ENCODE data around the gene FTO. TPM values are rescaled to one million over a fixed set of nuclear protein-coding genes. Genes with fewer than 3 reads are reported as not detected.
"Not testable (repeated sequence)": the region's sequence is repeated elsewhere in the genome, so short reads cannot be mapped to it uniquely, and the experiment has no call there.

The FTO gene
- total and polyA plus RNA-seq, 7 experiments from 2014 or later: 47.2 to 104 (median 58.3) TPM

DNA sequence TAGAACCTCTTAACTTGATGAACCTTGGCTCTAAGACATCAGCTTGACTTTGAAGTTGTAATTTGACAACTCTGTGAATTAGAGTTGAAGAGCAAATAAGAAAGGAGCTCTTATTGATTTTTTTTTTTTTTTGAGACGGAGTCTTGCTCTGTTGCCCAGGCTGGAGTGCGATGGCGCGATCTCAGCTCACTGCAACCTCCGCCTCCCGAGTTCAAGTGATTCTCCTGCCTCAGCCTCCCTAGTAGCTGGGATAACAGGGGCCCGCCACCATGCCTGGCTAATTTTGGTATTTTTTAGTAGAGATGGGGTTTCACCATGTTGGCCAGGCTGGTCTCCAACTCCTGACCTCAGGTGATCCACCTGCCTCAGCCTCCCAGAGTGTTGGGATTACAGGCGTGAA lies 186.9 kb downstream of the FTO start:
- POLR2A ChIA-PET; H3K4me3 ChIP-seq (ENCODE audit: low read length); H3K9me3 ChIP-seq (ENCODE audit: control insufficient read depth in 2 of 3, low read length in 3 of 3); ATAC-seq; DNase-seq; H3K9me3 Mint-ChIP-seq; H3K4me3 Mint-ChIP-seq; H3K4me1 ChIP-seq (ENCODE audit: control insufficient read depth in 2 of 2, insufficient read depth in 2 of 2, low read length in 2 of 2); H3K27me3 Mint-ChIP-seq; H3K27ac ChIP-seq (ENCODE audit: low read depth, low read length); H3K27me3 ChIP-seq (ENCODE audit: control insufficient read depth in 2 of 2, insufficient read depth in 2 of 2, low read length in 2 of 2): not testable (repeated sequence)
- Mint-ChIP-seq H3K36me3 (peaks cover 0 to 24% (median 18%) of the 10 kb centered on the region in 5 donors), H3K4me1 (peaks cover 0 to 36% (median 5%) of the 10 kb centered on the region in 7 donors), H3K27ac (peak overlapping the region in 1 of 9 donors; percentile 13)
- intact Hi-C loops (cut with micrococcal nuclease): loop anchor here (5.0 to 10.0 kb wide), 5 partner anchors 61 to 1951 kb away; no protein-coding TSS in a partner anchor
- peaks cover 0 to 16% (median 0%) of the 10 kb centered on the region in 3 experiments for H3K36me3 ChIP-seq (ENCODE audit: control insufficient read depth in 2 of 3, insufficient read depth in 3 of 3, low read length in 3 of 3)
- CTCF ChIA-PET: interaction anchor here (0.7 to 1.1 kb wide), 2 partner anchors 13 kb away, joined by 3 read pairs; no protein-coding TSS in a partner anchor

DNA sequence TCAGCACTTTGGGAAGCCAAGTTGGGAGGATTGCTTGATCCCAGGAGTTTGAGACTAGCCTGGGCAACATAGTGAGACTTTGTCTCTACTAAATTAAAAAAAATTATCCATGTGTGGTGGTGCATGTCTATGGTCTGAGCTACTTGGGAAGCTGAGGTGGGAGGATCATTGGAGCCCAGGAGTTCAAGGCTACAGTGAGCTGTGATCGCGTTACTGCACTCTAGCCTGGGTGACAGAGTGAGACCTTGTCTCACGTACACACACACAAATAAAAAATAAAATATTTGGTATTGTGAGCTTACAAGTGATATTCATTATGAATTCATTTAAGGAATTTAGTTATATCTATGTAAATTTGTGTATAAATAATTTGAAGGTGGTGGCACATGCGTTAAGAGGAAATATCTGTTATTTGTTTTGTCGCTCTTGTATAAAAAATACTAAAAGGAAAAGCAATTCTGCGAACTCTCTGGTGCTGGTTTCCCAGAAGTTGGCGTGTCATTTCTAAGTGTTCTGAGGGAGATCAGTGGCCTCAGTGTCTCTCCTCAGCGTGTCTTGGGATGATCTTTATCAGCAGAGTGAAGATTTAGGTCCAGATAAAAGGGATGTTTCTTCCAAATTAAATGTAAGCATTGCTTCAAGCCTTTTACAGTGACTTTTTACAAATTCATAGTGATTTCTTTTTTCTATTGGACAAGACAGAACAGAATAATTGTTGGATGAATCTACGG lies 187.6 kb downstream of the FTO start:
- H3K27me3 Mint-ChIP-seq: no peaks in the 10 kb centered on the region
- H3K36me3 ChIP-seq (ENCODE audit: control insufficient read depth in 2 of 3, insufficient read depth in 3 of 3, low read length in 3 of 3): peaks cover 0 to 11% (median 0%) of the 10 kb centered on the region in 3 experiments
- peaks cover 0 to 18% (median 12%) of the 10 kb centered on the region in 5 donors for H3K36me3 Mint-ChIP-seq
- H3K4me3 Mint-ChIP-seq: peak overlapping the region in 1 of 10 donors; percentile 40
- CTCF ChIA-PET: interaction anchor here (0.7 kb wide), 1 partner anchor 13 kb away, joined by 3 read pairs; no protein-coding TSS in a partner anchor
- ATAC-seq: no peak
- H3K4me1 ChIP-seq (ENCODE audit: control insufficient read depth in 2 of 2, insufficient read depth in 2 of 2, low read length in 2 of 2): no peaks in the 10 kb centered on the region
- no peaks in the 10 kb centered on the region for H3K27me3 ChIP-seq (ENCODE audit: control insufficient read depth in 2 of 2, insufficient read depth in 2 of 2, low read length in 2 of 2)
- no peaks in the 10 kb centered on the region for H3K9me3 ChIP-seq (ENCODE audit: control insufficient read depth in 2 of 3, low read length in 3 of 3)
- DNase-seq: no peak
- peaks cover 0 to 36% (median 5%) of the 10 kb centered on the region in 7 donors for H3K4me1 Mint-ChIP-seq
- no peak overlapping the region for H3K4me3 ChIP-seq (ENCODE audit: low read length)
- peak overlapping the region in 2 of 9 donors; percentile 75 to 77 for H3K27ac Mint-ChIP-seq
- H3K9me3 Mint-ChIP-seq: peaks cover 0 to 6% (median 0%) of the 10 kb centered on the region in 11 donors
- intact Hi-C loops (cut with micrococcal nuclease): loop anchor here (1.0 to 10.0 kb wide), 10 partner anchors 21 to 1951 kb away; partner anchors contain the start of gene IRX3 (in 1 of the 2)
- no peak overlapping the region for H3K27ac ChIP-seq (ENCODE audit: low read depth, low read length)
- POLR2A ChIA-PET: no interaction called here

- Mint-ChIP-seq H3K4me1 (peaks cover 0 to 36% (median 5%) of the 10 kb centered on the region in 7 donors), H3K27me3 (no peaks in the 10 kb centered on the region), H3K9me3 (no peaks in the 10 kb centered on the region), H3K4me3 (peak overlapping the region in 1 of 10 donors; percentile 40), H3K27ac (peak overlapping the region in 1 of 9 donors; percentile 75), H3K36me3 (peaks cover 0 to 15% (median 10%) of the 10 kb centered on the region in 5 donors)
- ATAC-seq (peak; percentile 55), DNase-seq (peak in 6 of 9 donors; percentile 20 to 60 (median 42))
- Histone ChIP-seq H3K36me3 (ENCODE audit: control insufficient read depth in 2 of 3, insufficient read depth in 3 of 3, low read length in 3 of 3) (peaks cover 0 to 11% (median 0%) of the 10 kb centered on the region in 3 experiments), H3K4me1 (ENCODE audit: control insufficient read depth in 2 of 2, insufficient read depth in 2 of 2, low read length in 2 of 2) (no peaks in the 10 kb centered on the region), H3K27me3 (ENCODE audit: control insufficient read depth in 2 of 2, insufficient read depth in 2 of 2, low read length in 2 of 2) (no peaks in the 10 kb centered on the region), H3K27ac (ENCODE audit: low read depth, low read length) (no peak overlapping the region), H3K4me3 (ENCODE audit: low read length) (no peak overlapping the region), H3K9me3 (ENCODE audit: control insufficient read depth in 2 of 3, low read length in 3 of 3) (no peaks in the 10 kb centered on the region)
- POLR2A ChIA-PET: no interaction called here
- intact Hi-C loops (cut with micrococcal nuclease): loop anchor here (1.0 to 10.0 kb wide), 10 partner anchors 20 to 1950 kb away; partner anchors contain the start of gene IRX3 (in 1 of the 2)
- CTCF ChIA-PET: no interaction called here
Measured at GRCh38 chr16:53892155-53892554, 188.2 kb downstream of the FTO start.

DNA sequence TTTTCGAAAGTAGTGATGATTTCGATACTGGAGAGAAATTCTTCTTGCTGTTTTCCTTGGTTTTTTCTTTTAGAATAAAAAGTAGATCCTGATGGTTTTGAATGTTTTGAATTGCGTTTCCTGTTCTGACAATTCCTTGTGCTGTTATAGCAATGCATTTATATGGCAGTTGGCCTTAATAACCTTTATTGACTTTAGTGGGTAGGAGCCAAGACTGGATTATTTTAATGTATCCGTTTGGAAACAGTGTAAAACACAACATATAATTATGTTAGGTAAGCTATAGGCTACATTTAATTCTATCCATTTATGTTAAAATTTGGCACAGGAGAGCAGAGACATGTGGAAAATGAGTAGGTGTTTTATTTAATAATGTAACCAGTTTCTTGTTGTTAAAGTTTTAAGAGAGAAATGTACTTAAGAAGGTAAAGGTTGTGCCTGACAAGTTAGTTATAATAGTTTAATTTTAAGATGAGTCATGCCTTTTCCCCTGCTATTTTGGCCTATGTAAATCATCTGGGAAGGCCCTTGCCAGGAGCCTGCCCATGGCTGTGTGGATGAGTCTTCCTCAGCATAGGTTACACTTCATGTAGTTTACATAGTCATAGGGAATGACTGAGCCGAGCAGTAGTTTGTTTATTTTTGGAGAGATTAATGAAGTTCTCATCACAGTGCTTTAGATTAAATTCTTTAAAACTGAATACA lies 189.9 kb downstream of the FTO start:
- CTCF ChIA-PET: interaction anchor here (1.1 kb wide), 1 partner anchor 9 kb away, joined by 3 read pairs; no protein-coding TSS in a partner anchor

GRCh38 chr16:53894686-53895085 lies 190.7 kb downstream of the FTO start:
- H3K27me3 Mint-ChIP-seq: no peaks in the 10 kb centered on the region
- H3K4me1 Mint-ChIP-seq: peaks cover 0 to 37% (median 5%) of the 10 kb centered on the region in 7 donors
- intact Hi-C loops (cut with micrococcal nuclease): loop anchor here (5.0 to 10.0 kb wide), 5 partner anchors 58 to 1948 kb away; no protein-coding TSS in a partner anchor
- H3K4me3 ChIP-seq (ENCODE audit: low read length): no peak overlapping the region
- no peak overlapping the region for H3K4me3 Mint-ChIP-seq
- DNase-seq (no peak), ATAC-seq (no peak)
- H3K9me3 Mint-ChIP-seq: no peaks in the 10 kb centered on the region
- H3K27ac ChIP-seq (ENCODE audit: low read depth, low read length): no peak overlapping the region
- H3K27me3 ChIP-seq (ENCODE audit: control insufficient read depth in 2 of 2, insufficient read depth in 2 of 2, low read length in 2 of 2): no peaks in the 10 kb centered on the region
- H3K36me3 ChIP-seq (ENCODE audit: control insufficient read depth in 2 of 3, insufficient read depth in 3 of 3, low read length in 3 of 3): no peaks in the 10 kb centered on the region
- no peak overlapping the region for H3K27ac Mint-ChIP-seq
- H3K9me3 ChIP-seq (ENCODE audit: control insufficient read depth in 2 of 3, low read length in 3 of 3): no peaks in the 10 kb centered on the region
- peaks cover 0 to 17% (median 10%) of the 10 kb centered on the region in 5 donors for H3K36me3 Mint-ChIP-seq
- CTCF ChIA-PET: interaction anchor here (0.8 to 1.1 kb wide), 2 partner anchors 10 to 18 kb away, joined by 3 read pairs; no protein-coding TSS in a partner anchor
- POLR2A ChIA-PET: no interaction called here
- no peaks in the 10 kb centered on the region for H3K4me1 ChIP-seq (ENCODE audit: control insufficient read depth in 2 of 2, insufficient read depth in 2 of 2, low read length in 2 of 2)

More for the DNA sequence above, 189.9 kb downstream of the FTO start:
- POLR2A ChIA-PET: no interaction called here
- intact Hi-C loops (cut with micrococcal nuclease): loop anchor here (2.0 to 10.0 kb wide), 7 partner anchors 58 to 1948 kb away; no protein-coding TSS in a partner anchor
- Mint-ChIP-seq H3K4me3 (no peak overlapping the region), H3K9me3 (no peaks in the 10 kb centered on the region), H3K4me1 (peaks cover 0 to 36% (median 5%) of the 10 kb centered on the region in 7 donors), H3K27ac (peak overlapping the region in 1 of 9 donors; percentile 36), H3K27me3 (no peaks in the 10 kb centered on the region), H3K36me3 (peaks cover 0 to 19% (median 11%) of the 10 kb centered on the region in 5 donors)
- ATAC-seq (no peak), DNase-seq (no peak)
- H3K27me3 ChIP-seq (ENCODE audit: control insufficient read depth in 2 of 2, insufficient read depth in 2 of 2, low read length in 2 of 2): no peaks in the 10 kb centered on the region
- no peaks in the 10 kb centered on the region for H3K4me1 ChIP-seq (ENCODE audit: control insufficient read depth in 2 of 2, insufficient read depth in 2 of 2, low read length in 2 of 2)
- no peak overlapping the region for H3K27ac ChIP-seq (ENCODE audit: low read depth, low read length)
- H3K9me3 ChIP-seq (ENCODE audit: control insufficient read depth in 2 of 3, low read length in 3 of 3): no peaks in the 10 kb centered on the region
- H3K36me3 ChIP-seq (ENCODE audit: control insufficient read depth in 2 of 3, insufficient read depth in 3 of 3, low read length in 3 of 3): peaks cover 0 to 7% (median 0%) of the 10 kb centered on the region in 3 experiments
- H3K4me3 ChIP-seq (ENCODE audit: low read length): no peak overlapping the region

DNA sequence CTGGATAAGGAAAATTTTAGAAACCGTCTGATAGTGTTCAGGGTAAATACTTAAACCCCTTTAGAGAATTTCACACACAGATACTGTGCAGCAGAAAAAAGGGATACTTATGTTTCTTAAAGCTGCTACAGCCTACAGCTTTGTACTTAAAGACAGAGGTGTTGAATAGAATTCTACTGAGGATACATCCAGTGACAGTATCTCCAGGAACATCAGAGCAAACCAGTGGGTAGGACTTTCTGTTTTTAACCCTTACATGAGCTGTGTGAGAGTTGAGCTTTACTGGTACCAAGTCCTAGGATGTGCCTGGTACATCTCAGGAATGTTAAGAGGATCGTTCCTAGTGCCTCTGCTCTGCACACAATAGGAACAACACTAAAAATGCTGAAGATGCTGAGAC lies 191.5 kb downstream of the FTO start:
- Histone ChIP-seq H3K27me3 (ENCODE audit: control insufficient read depth in 2 of 2, insufficient read depth in 2 of 2, low read length in 2 of 2) (no peaks in the 10 kb centered on the region), H3K4me1 (ENCODE audit: control insufficient read depth in 2 of 2, insufficient read depth in 2 of 2, low read length in 2 of 2) (no peaks in the 10 kb centered on the region), H3K9me3 (ENCODE audit: control insufficient read depth in 2 of 3, low read length in 3 of 3) (no peaks in the 10 kb centered on the region), H3K4me3 (ENCODE audit: low read length) (no peak overlapping the region), H3K36me3 (ENCODE audit: control insufficient read depth in 2 of 3, insufficient read depth in 3 of 3, low read length in 3 of 3) (no peaks in the 10 kb centered on the region), H3K27ac (ENCODE audit: low read depth, low read length) (no peak overlapping the region)
- Mint-ChIP-seq H3K36me3 (peaks cover 0 to 23% (median 8%) of the 10 kb centered on the region in 5 donors), H3K4me1 (peaks cover 0 to 40% (median 5%) of the 10 kb centered on the region in 7 donors), H3K9me3 (no peaks in the 10 kb centered on the region), H3K27me3 (no peaks in the 10 kb centered on the region), H3K4me3 (no peak overlapping the region), H3K27ac (no peak overlapping the region)
- no peak for DNase-seq
- intact Hi-C loops (cut with micrococcal nuclease): loop anchor here in 1 of 2 donors (10.0 kb wide), 3 partner anchors 159 to 341 kb away; no protein-coding TSS in a partner anchor
- ChIA-PET POLR2A (no interaction called here), CTCF (interaction anchor here (0.8 to 1.1 kb wide), 2 partner anchors 10 to 17 kb away, joined by 3 read pairs; no protein-coding TSS in a partner anchor)
- ATAC-seq: no peak

Measured in naive thymus-derived CD4-positive, alpha-beta T cell (primary cell).